Activated T-helper 9 cell treated with anti-CD3 and anti-CD28 coated beads, Interleukin-2, amount 50 U/mL, for 16 hours (primary cell): Measurements from ENCODE around the gene NOM1.
"Not testable (repeated sequence)": the region's sequence is repeated elsewhere in the genome, so short reads cannot be mapped to it uniquely, and the experiment has no call there.

Experiments used
- DNase-seq: peaks from one replicate; pipeline ENCODE4 v3.0.0-alpha.2; 2020; ENCODE audit warnings: low read depth

NOM1 gene, protein sequence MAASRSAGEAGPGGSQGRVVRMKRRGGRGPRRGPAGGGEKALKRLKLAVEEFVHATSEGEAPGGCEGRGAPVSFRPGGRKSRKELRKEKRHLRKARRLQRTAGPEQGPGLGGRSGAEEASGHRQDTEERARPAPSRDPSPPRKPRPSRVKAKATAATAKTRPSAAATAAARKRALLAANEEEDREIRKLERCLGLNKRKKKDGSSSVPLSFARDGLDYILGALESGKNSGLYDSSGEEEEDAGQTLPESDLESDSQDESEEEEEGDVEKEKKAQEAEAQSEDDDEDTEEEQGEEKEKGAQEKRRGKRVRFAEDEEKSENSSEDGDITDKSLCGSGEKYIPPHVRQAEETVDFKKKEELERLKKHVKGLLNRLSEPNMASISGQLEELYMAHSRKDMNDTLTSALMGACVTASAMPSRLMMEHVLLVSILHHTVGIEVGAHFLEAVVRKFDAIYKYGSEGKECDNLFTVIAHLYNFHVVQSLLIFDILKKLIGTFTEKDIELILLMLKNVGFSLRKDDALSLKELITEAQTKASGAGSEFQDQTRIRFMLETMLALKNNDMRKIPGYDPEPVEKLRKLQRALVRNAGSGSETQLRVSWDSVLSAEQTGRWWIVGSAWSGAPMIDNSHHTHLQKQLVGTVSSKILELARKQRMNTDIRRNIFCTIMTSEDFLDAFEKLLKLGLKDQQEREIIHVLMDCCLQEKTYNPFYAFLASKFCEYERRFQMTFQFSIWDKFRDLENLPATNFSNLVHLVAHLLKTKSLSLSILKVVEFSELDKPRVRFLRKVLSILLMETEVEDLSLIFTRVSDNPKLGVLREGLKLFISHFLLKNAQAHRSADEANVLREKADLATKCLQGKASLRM

DNA sequence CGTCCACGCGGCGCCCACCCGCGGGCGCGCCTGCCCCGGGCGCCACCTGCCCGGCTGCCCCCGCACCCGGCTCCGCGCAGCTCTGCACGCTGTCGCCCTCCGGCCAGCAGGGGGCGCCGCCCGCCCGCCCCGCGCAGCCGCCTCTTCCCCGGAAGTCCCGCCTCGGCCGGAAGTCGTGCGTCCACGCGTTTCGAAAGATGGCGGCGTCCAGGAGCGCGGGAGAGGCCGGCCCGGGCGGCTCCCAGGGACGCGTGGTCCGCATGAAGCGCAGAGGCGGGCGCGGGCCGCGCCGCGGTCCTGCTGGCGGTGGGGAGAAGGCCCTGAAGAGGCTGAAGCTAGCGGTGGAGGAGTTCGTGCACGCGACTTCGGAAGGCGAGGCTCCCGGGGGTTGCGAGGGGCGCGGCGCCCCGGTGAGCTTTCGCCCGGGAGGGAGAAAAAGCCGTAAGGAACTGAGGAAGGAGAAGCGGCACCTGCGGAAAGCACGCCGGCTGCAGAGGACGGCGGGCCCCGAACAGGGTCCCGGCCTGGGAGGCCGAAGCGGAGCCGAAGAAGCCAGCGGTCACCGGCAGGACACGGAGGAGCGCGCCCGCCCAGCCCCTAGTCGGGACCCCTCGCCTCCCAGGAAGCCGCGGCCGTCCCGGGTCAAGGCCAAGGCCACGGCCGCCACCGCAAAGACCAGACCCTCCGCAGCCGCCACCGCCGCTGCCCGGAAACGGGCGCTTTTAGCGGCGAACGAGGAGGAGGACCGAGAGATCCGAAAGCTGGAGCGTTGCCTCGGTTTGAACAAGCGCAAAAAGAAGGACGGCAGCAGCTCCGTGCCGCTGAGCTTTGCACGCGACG lies at the start of gene NOM1:
Gene NOM1, plus strand, starts transcription at position 172 of the 840 bp plus-strand sequence. Its CDS starts 26 bp downstream, at position 198.
- peak; percentile 89 for DNase-seq

GRCh38 chr7:156900093-156900492 lies 49.4 kb upstream of the NOM1 start:
- not testable (repeated sequence) for DNase-seq

DNA sequence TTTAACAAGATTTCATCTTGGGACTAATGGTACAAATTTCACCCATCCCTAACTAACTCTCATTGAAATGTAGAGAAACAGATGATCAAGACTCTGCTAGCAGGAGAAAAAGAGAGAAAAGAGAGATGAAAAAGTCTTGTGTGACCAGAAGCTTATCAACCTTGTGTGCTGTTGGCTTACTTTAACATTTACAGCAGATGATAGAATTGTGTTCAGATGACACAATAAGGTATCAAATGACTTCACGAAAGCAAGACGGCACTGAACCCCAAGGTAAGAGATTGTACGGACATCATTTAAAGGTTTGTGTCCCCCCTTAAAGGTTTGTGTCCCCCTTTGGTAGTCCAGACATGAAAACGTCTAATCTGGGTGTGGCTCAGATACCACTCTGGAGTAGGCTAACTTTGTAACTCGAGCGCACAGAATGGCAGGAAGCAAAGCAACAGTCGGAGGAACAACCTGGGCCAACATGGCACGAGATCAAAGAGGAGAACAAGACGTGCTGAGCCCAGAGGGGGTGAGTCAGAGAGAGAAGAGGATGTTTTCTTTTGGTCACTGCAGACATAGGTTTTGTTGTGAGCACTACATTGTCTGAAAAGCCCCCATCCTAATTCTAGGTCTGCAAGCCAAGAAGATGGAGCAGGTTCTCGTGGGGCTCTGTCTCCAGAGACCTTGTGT lies 46.1 kb upstream of the NOM1 start:
- DNase-seq = no peak

- no peak for DNase-seq
These were observed 43.3 kb upstream of the NOM1 start for GRCh38 chr7:156906200-156906649.

DNA sequence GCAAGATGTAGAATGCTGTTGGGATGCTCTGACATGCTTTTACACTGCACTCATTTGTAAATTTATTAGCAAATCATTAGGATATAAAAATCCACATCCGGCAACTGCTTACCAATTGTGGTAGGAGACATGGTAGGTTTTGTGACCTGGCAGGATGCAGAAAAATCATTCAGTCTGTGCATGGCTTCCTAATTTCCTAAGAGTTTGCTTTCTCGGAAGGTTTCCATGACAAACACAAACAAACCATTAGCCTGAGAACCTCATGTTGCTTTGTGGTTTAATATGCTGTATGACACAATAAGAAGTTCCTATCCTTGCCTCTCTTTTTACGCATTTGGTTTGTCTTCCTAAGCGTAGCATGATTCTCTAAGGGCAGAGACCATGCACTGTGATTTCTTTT lies 41.9 kb upstream of the NOM1 start:
- no peak for DNase-seq

GRCh38 chr7:156909574-156910252 lies 39.8 kb upstream of the NOM1 start:
- DNase-seq = not testable (repeated sequence)

DNA sequence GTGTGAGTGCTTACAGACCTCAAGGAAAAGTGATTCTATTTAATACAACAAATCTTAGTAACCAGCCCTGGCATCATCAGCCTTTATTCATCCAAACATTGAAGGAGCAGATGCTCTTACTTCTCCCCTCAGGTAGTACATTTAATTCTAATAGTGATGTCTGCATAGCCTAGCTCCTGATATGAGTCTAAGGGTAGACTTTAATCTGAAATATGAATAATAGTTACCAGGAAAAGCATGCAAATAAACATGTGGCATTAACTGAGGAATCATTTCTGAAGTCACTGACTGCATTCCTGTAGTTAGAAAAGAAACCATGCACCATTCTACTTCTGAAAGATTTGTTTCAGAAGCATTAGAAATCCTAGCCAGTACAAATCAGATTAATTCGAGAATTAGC lies 30.9 kb upstream of the NOM1 start:
- no peak for DNase-seq

DNA sequence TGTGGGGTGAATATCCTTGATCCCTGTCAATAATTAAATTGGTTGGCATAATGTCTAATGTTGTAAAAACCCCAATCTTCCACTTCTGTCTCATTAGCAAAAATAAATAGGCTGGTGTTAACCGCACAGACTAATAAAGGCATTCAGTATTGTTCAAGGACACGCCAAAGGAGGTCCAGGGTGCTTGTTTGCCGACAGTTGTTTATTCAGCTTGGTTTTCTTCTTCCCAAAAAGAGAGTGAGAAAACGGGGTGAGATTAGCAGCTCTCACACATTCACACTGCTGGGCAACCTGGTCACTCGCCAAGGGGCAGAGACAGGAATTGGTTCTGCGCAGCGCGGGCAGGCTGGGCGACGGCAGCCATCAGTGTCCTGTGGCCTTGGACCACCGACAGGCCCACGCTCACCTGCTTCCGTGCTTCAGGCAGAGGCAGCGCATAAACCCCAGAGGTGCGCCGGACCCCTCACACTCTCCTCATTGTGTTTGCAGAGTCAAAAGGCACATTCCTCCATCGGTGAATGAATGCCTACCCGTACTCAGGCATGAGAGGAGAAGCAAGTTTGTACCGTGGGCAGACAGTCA lies 30.3 kb upstream of the NOM1 start:
- no peak for DNase-seq

DNA sequence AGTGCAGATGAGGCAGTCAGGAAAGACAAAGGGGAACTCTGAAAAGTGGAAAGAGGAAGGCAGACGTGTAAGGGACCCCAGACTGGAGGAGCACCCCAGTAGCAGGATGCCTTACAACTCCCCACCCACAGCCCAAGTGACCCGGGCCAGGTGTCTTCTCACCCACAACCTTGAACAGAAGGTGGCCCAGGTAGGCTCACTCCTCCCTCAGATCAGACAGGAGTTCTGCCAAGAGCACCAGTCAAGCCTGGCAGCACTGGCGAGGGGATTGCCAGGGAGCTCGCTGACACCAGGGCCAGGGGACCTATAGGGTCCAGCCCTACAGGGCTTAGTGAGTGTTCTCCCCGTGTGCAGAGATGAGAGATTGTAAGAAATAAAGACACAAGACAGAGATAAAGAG lies 29.4 kb upstream of the NOM1 start:
- no peak for DNase-seq

- not testable (repeated sequence) for DNase-seq
These were observed 28.8 kb upstream of the NOM1 start for GRCh38 chr7:156920487-156921373.

DNA sequence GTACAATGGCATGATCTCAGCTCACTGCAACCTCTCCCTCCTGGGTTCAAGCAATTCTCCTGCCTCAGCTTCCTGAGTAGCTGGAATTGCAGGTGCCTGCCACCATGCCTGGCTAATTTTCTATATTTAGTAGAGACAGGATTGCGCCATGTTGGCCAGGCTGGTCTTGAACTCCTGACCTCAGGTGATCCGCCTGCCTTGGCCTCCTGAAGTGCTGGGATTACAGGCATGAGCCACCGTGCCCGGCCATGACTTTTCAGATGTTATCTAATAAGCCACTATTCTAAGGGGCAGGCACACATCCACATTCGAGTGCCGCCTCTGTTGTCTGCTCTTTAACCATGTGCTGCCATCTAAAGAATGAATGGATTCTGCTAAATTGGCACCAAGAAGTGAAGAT lies 27.2 kb upstream of the NOM1 start:
- not testable (repeated sequence) for DNase-seq

DNA sequence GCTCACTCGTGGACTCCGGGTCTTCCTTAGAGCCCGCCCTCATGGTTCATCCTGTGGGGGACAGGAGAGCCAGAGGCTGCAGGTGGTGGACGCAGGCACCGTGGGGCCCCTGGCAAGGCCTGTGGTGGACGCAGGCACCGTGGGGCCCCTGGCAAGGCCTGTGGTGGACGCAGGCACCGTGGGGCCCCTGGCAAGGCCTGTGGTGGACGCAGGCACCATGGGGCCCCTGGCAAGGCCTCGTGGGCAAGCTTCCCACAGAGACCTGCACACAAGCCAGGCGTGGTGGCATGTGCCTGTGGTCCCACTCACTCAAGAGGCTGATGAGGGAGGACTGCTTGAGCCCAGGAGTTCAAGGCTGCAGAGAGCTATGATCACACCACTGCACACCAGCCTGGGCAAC lies 23.7 kb upstream of the NOM1 start:
- not testable (repeated sequence) for DNase-seq

DNA sequence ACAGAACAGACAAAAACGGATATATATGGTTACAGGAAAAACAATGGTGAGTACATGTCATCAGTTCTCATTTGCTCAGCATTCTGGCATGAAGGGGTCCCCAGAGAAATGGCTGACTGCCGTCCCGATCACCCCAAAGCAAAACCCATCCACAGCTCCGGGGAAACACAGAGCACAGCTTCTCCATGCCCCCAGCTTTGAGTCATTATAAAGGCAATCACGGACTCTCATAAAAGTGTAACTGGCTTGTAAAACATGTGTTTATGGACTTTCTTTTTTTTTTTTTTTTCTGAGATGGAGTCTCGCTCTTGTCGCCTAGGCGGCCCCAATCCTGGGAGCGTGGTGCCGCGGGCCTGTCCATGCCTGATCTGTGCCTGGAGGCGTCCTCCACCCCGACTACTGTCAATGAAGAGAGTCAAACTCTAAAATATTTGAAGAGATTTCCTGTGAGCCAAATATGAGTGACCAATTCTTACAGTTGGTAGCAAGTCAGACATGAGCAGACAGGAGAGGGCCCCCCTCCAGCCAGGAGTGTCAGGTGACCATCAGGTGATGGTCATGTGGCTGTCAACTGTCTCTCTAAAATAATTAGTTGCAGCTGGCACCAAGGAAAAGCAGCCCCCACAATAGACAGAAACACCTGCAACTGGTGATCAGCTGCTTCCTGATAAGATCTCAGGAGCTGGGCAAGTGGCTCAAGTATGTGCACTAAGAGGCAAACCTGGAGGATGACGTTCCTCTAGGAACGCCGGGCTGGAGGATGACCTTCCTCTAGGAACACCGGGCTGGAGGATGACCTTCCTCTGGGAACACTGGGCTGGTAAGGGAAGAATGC lies 21.7 kb upstream of the NOM1 start:
- no peak for DNase-seq

GRCh38 chr7:156928406-156928747 lies 21.1 kb upstream of the NOM1 start:
- DNase-seq = no peak

GRCh38 chr7:156929789-156930539 lies 19.5 kb upstream of the NOM1 start:
- no peak for DNase-seq

DNA sequence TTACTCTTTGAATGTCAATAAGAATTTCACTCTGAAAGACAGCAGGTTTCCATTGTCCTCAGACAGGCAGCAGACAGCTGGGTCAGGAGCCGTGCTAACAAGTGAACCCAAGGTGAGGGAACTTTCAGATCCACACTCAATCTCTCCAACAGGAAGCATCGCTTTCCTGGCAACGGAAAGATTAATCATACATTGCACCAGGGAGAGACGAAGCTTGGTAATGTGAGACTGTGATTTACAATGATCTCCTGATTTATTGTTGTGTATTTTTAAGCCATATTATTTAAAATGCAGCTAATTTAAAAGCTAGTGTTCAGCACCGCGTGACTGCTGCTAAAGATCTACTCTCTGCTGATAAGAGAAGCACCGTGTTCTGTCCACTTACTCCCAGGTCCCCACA lies 17.5 kb upstream of the NOM1 start:
- no peak for DNase-seq

GRCh38 chr7:156935250-156935649 lies 14.3 kb upstream of the NOM1 start:
- DNase-seq = no peak

GRCh38 chr7:156936766-156937165 lies 12.7 kb upstream of the NOM1 start:
- DNase-seq = not testable (repeated sequence)
